K562 (cell line): ENCODE results near the gene CHMP2A. TPM values are rescaled to one million over a fixed set of nuclear protein-coding genes. Genes with fewer than 3 reads are reported as not detected.
A peak's percentile ranks its signal among the peaks of the same experiment; 100 is the strongest.

ENCODE experiments used
- ATF3 ChIP-seq, 2 experiments: fragments of 450-650 bp in 1 of 2; sonication (generic) in 1 of 2; formaldehyde crosslinking in 1 of 2; IDR thresholded peaks in 1 of 2; conservative IDR thresholded peaks in 1 of 2; 2 replicates each; pipeline versions ENCODE4 v1.6.1 to v1.8.1; 2016 to 2023; ENCODE audit warnings: mild to moderate bottlenecking in 2 of 2, moderate library complexity in 2 of 2, inconsistent platforms in 1 of 2, missing genetic modification reagents in 1 of 2
- CBFA2T2 ChIP-seq: fragments of 450-650 bp; conservative IDR thresholded peaks from 2 replicates; pipeline ENCODE4 v1.6.1; 2017; ENCODE audit warnings: mild to moderate bottlenecking
- GABPB2 ChIP-seq: fragments of 250-450 bp; sonication (Bioruptor Pico); conservative IDR thresholded peaks from 2 replicates; pipeline ENCODE4 v1.5.1; 2021; ENCODE audit warnings: mild to moderate bottlenecking
- HINFP ChIP-seq: fragments of 450-650 bp; conservative IDR thresholded peaks from 2 replicates; pipeline ENCODE4 v1.6.1; 2016; ENCODE audit warnings: missing genetic modification characterization, low read depth, mild to moderate bottlenecking, control low read depth, missing compliant biosample characterization
- HIVEP1 ChIP-seq: fragments of 250-450 bp; sonication (Bioruptor Pico); IDR thresholded peaks from 2 replicates; pipeline ENCODE4 v1.4.0; 2020; ENCODE audit warnings: mild to moderate bottlenecking
- MED1 ChIP-seq: sonication (generic); formaldehyde crosslinking; IDR thresholded peaks from 2 replicates; pipeline ENCODE4 v1.8.1; 2023; ENCODE audit warnings: missing genetic modification reagents, borderline replicate concordance
- NCOA4 ChIP-seq: fragments of 450-650 bp; IDR thresholded peaks from 2 replicates; pipeline ENCODE4 v1.6.1; 2018; ENCODE audit warnings: mild to moderate bottlenecking; ENCODE audit not compliant: partially characterized antibody
- NKRF ChIP-seq: fragments of 450-650 bp; IDR thresholded peaks from 2 replicates; pipeline ENCODE4 v1.6.1; 2016; ENCODE audit warnings: borderline replicate concordance
- NONO ChIP-seq, 2 experiments: fragments of 200-400 bp in 1 of 2; fragments of 450-650 bp in 1 of 2; formaldehyde crosslinking in 1 of 2; IDR thresholded peaks; 2 replicates each; pipeline ENCODE4 v1.6.1; 2017; ENCODE audit warnings: low read depth in 2 of 2, mild to moderate bottlenecking in 2 of 2, moderate library complexity in 2 of 2, low read length in 1 of 2
- RBM17 ChIP-seq: fragments of 200-400 bp; formaldehyde crosslinking; IDR thresholded peaks from 2 replicates; pipeline ENCODE4 v1.6.1; 2017; ENCODE audit warnings: low read depth, mild to moderate bottlenecking, low read length, borderline replicate concordance
- TBP ChIP-seq: optimal IDR thresholded peaks from 2 replicates; pipeline ENCODE3; 2011; ENCODE audit warnings: low read depth, low read length, improper control_type of control experiment
- YY1 ChIP-seq, 3 experiments: IDR thresholded peaks; 2 replicates each; pipeline ENCODE4 v1.6.1; 2011; ENCODE audit warnings: low read length in 2 of 3, mild to moderate bottlenecking in 2 of 3, moderate library complexity in 2 of 3, borderline replicate concordance in 1 of 3, control low read depth in 1 of 3, low read depth in 1 of 3; ENCODE audit not compliant: insufficient read depth in 3 of 3, insufficient replicate concordance in 2 of 3, control insufficient read depth in 1 of 3, insufficient read length in 1 of 3; ENCODE audit errors: extremely low read depth in 1 of 3
- ZBTB2 ChIP-seq: fragments of 450-650 bp; IDR thresholded peaks from 2 replicates; pipeline ENCODE4 v1.6.1; 2016; ENCODE audit warnings: antibody characterized with exemption
- ZBTB43 ChIP-seq: sonication (generic); formaldehyde crosslinking; IDR thresholded peaks from 2 replicates; pipeline ENCODE4 v1.8.0; 2023; ENCODE audit warnings: mild to moderate bottlenecking, missing genetic modification reagents
- ZNF668 ChIP-seq: fragments of 250-450 bp; sonication (Bioruptor Pico); IDR thresholded peaks from 2 replicates; pipeline ENCODE4 v1.8.0; 2022; ENCODE audit warnings: mild to moderate bottlenecking, inconsistent platforms
- ZNF695 ChIP-seq: fragments of 450-650 bp; formaldehyde crosslinking; IDR thresholded peaks from 2 replicates; pipeline ENCODE4 v1.4.0; 2020; ENCODE audit warnings: mild to moderate bottlenecking, moderate library complexity
- ZNF764 ChIP-seq: fragments of 250-450 bp; sonication (Bioruptor Pico); IDR thresholded peaks from 2 replicates; pipeline ENCODE4 v1.4.0; 2020; ENCODE audit warnings: low read depth, mild to moderate bottlenecking, moderate library complexity
- ZNF785 ChIP-seq: fragments of 250-450 bp; sonication (Bioruptor Pico); IDR thresholded peaks from 2 replicates; pipeline ENCODE4 v1.4.0; 2020; ENCODE audit warnings: mild to moderate bottlenecking
- ZNF79 ChIP-seq: fragments of 250-450 bp; sonication (Bioruptor Pico); IDR thresholded peaks from 2 replicates; pipeline ENCODE4 v1.4.0; 2020; ENCODE audit warnings: low read depth, mild to moderate bottlenecking, moderate library complexity
- polyA plus RNA-seq, 8 experiments: library from polyadenylated mRNA; depleted of rRNA in 4 of 8; stranded (reverse) in 5 of 8; unstranded in 3 of 8; fragments of >200 nt; fragmentation: Nextera tagmentation in 2 of 8; fragmentation: Illumina TruSeq in 1 of 8; extraction: Ambion mirVana in 2 of 8; extraction: Trizol in 1 of 8; gene quantifications; 2 replicates each; pipeline versions ENCODE4 v1.2.1 to v1.2.3, GENCODE V29; 2011 to 2014; ENCODE audit warnings: inconsistent platforms in 1 of 8, missing spikeins in 1 of 8
- total RNA-seq, 7 experiments: library from RNA; depleted of rRNA in 6 of 7; stranded (reverse); fragments of >200 nt in 6 of 7; fragmentation: Illumina TruSeq in 2 of 7; extraction: Trizol in 2 of 7; gene quantifications; 2 replicates each; pipeline versions ENCODE4 v1.2.1 to v1.2.3, GENCODE V29; 2011 to 2021; ENCODE audit warnings: low replicate concordance in 1 of 7

The CHMP2A gene
- total and polyA plus RNA-seq, 9 of the 15 experiments (the other 6 are each of a cell fraction or from before 2014, with no cell fraction given), result 57.6 to 159 (median 87.2) TPM

- TF ChIP-seq YY1 (IDR thresholded peaks at IDR 0.05; ENCODE audit: borderline replicate concordance in 1 of 3, control insufficient read depth in 1 of 3, extremely low read depth in 1 of 3, insufficient read depth in 3 of 3, insufficient read length in 1 of 3, insufficient replicate concordance in 2 of 3, low read depth in 1 of 3, low read length in 2 of 3) (peak in 2 of 3 experiments; percentile 40 to 72), ZNF79 (CRISPR knock-in tag) (no peak), ZNF785 (CRISPR knock-in tag) (no peak), ZNF764 (CRISPR knock-in tag) (no peak), ZBTB2 (no peak), MED1 (CRISPR knock-in tag) (no peak), ZNF668 (no peak), NCOA4 (no peak), ZNF695 (CRISPR knock-in tag) (no peak), NONO (IDR thresholded peaks at IDR 0.05; ENCODE audit: low read depth in 2 of 2, low read length in 1 of 2) (no peak), CBFA2T2 (no peak), RBM17 (no peak), GABPB2 (no peak; the same call in 1 of the 2 replicates), NKRF (peak; percentile 77; the same call in 1 of the 2 replicates), HIVEP1 (CRISPR knock-in tag) (no peak), HINFP (tag) (no peak), TBP (peak; percentile 84), ZBTB43 (CRISPR knock-in tag) (no peak), ATF3 (IDR thresholded peaks at IDR 0.05) (no peak), ATF3 (CRISPR knock-in tag; conservative IDR thresholded peaks at IDR 0.05) (no peak)
Measured at GRCh38 chr19:58559275-58560006, 4.5 kb upstream of the CHMP2A start (continued).
